Measurements from ENCODE around the gene SLC36A1. TPM values are rescaled to one million over a fixed set of nuclear protein-coding genes. Genes with fewer than 3 reads are reported as not detected.
"Not testable (repeated sequence)": the region's sequence is repeated elsewhere in the genome, so short reads cannot be mapped to it uniquely, and the experiment has no call there.

Gene SLC36A1
- total and polyA plus RNA-seq, 5 donors from 2014 or later: 0.59 to 5.4 (median 1.8) TPM

DNA sequence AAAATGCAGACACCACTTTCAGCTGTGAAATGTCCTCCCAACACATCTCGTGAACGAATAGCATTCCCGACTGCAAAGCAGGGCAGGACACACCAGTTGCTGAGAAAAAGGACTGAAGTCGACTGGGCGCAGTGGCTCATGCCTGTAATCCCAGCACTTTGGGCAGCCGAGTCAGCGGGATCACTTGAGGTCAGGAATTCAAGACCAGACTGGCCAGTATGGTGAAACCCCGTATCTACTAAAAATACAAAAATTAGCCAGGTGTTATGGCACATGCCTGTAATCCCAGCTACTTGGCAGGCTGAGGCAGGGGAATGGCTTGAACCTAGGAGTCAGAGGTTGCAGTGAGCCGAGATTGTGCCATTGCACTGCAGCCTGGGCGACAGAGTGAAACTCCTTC is 60.9 kb downstream of the SLC36A1 start:
- not testable (repeated sequence) for H3K27ac Mint-ChIP-seq; H3K4me3 ChIP-seq (ENCODE audit: low read depth, low read length); H3K4me1 Mint-ChIP-seq; ATAC-seq (ENCODE audit: low read depth in 2 of 2); H3K4me3 Mint-ChIP-seq; H3K27me3 ChIP-seq (ENCODE audit: control insufficient read depth, insufficient read depth, low read length); H3K4me1 ChIP-seq (ENCODE audit: control insufficient read depth, insufficient read depth, low read length, poor library complexity, severe bottlenecking); H3K27ac ChIP-seq (ENCODE audit: insufficient read depth, low read length, poor library complexity, severe bottlenecking); H3K36me3 ChIP-seq (ENCODE audit: control insufficient read depth, insufficient read depth, low read length); H3K36me3 Mint-ChIP-seq; H3K27me3 Mint-ChIP-seq; H3K9me3 Mint-ChIP-seq; DNase-seq; H3K9me3 ChIP-seq (ENCODE audit: control insufficient read depth in 2 of 2, low read length in 2 of 2)

DNA sequence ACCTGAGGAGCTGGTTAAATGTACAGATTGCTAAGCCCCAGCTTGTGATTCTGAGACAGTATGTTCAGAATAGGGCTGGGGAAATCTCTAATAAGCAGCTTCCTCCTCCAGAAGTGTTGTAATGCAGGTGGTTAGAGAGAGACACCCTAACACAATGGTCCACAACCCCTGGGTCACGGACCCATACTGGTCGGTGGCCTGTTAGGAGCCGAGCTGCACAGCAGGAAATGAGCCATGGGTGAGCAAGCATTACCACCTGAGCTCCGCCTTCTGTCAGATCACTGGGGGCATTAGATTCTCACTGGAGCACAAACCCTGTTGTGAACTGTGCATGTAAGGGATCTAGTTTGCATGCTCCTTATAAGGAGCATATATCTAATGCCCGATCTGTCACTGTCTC is 61.8 kb downstream of the SLC36A1 start:
- Histone ChIP-seq H3K9me3 (ENCODE audit: control insufficient read depth in 2 of 2, low read length in 2 of 2) (no peaks in the 10 kb centered on the region), H3K27me3 (ENCODE audit: control insufficient read depth, insufficient read depth, low read length) (no peaks in the 10 kb centered on the region), H3K4me3 (ENCODE audit: low read depth, low read length) (no peak overlapping the region), H3K27ac (ENCODE audit: insufficient read depth, low read length, poor library complexity, severe bottlenecking) (no peak overlapping the region), H3K36me3 (ENCODE audit: control insufficient read depth, insufficient read depth, low read length) (no peaks in the 10 kb centered on the region), H3K4me1 (ENCODE audit: control insufficient read depth, insufficient read depth, low read length, poor library complexity, severe bottlenecking) (no peaks in the 10 kb centered on the region)
- DNase-seq: no peak
- Mint-ChIP-seq H3K9me3 (no peaks in the 10 kb centered on the region), H3K27me3 (no peaks in the 10 kb centered on the region), H3K4me3 (no peak overlapping the region), H3K27ac (no peak overlapping the region), H3K36me3 (no peaks in the 10 kb centered on the region), H3K4me1 (no peaks in the 10 kb centered on the region)
- no peak for ATAC-seq (ENCODE audit: low read depth in 2 of 2)

DNA sequence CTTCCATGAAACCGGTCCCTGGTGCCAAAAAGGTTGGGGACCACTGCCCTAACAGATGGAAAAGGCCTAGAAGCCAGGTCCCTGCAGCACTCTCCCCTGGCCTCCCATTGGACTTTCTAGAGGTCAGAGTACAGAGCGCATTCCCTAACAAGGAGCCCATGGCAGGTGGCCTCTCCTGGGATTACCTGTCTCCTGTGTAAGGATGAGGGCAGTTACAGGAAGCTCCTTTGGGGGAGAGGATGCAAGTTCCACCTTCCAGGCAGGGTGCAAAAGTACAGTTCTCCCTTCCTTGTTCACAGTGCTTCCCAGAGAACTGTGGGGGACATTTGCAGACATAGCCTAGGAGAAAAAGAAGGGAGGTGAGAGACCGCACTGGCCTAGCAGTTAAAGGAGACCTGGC is 62.4 kb downstream of the SLC36A1 start:
- H3K9me3 Mint-ChIP-seq: no peaks in the 10 kb centered on the region
- ATAC-seq (ENCODE audit: low read depth in 2 of 2): no peak

DNA sequence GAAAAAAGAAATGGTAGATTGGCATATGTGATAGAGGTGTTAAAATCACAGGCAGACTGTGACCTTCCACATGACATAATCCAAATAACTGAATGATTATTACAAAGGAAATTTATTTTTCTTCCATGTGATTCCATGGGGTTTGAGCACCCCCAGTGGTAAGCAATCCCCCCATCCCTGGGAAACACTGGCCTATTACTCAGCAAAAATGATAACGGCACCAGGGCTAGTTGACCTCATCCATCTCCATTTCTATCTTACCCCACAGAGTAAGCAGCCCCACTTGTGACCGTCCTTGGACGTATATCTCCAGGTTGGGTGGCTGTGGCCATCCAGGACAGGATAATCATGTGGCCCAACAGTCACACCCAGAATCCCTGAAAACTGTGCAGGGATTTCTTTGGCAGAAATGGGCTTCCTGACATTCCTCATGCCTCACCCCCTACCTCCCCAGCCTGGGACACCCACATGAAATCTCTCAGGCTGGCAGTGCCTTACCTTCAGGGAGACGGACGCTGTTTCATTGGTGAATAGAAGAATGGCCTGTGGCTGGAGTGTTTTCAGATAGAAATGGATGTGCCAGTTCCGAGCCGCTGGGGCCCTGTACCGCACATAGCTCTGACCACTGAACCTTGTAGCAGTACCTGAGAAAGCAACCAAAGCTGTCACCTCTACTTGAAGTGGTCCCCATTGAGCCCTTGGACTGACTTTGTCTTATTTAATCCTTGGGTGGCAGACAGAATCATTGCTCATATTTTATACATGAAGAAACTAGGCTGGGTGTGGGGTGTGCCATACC is 69.9 kb downstream of the SLC36A1 start:
- Mint-ChIP-seq H3K27ac (no peak overlapping the region), H3K4me3 (no peak overlapping the region), H3K9me3 (no peaks in the 10 kb centered on the region), H3K4me1 (no peaks in the 10 kb centered on the region), H3K36me3 (no peaks in the 10 kb centered on the region), H3K27me3 (no peaks in the 10 kb centered on the region)
- Histone ChIP-seq H3K4me1 (ENCODE audit: control insufficient read depth, insufficient read depth, low read length, poor library complexity, severe bottlenecking) (no peaks in the 10 kb centered on the region), H3K4me3 (ENCODE audit: low read depth, low read length) (no peak overlapping the region), H3K27me3 (ENCODE audit: control insufficient read depth, insufficient read depth, low read length) (no peaks in the 10 kb centered on the region), H3K36me3 (ENCODE audit: control insufficient read depth, insufficient read depth, low read length) (no peaks in the 10 kb centered on the region), H3K27ac (ENCODE audit: insufficient read depth, low read length, poor library complexity, severe bottlenecking) (no peak overlapping the region), H3K9me3 (ENCODE audit: control insufficient read depth in 2 of 2, low read length in 2 of 2) (no peaks in the 10 kb centered on the region)
- no peak for DNase-seq
- no peak for ATAC-seq (ENCODE audit: low read depth in 2 of 2)

More for the DNA sequence above, 62.4 kb downstream of the SLC36A1 start:
- H3K9me3 ChIP-seq (ENCODE audit: control insufficient read depth in 2 of 2, low read length in 2 of 2): no peaks in the 10 kb centered on the region
- Mint-ChIP-seq H3K27me3 (no peaks in the 10 kb centered on the region), H3K4me3 (no peak overlapping the region), H3K27ac (no peak overlapping the region), H3K36me3 (no peaks in the 10 kb centered on the region), H3K4me1 (no peaks in the 10 kb centered on the region)
- H3K4me3 ChIP-seq (ENCODE audit: low read depth, low read length): no peak overlapping the region
- no peaks in the 10 kb centered on the region for H3K36me3 ChIP-seq (ENCODE audit: control insufficient read depth, insufficient read depth, low read length)
- H3K4me1 ChIP-seq (ENCODE audit: control insufficient read depth, insufficient read depth, low read length, poor library complexity, severe bottlenecking): no peaks in the 10 kb centered on the region
- H3K27me3 ChIP-seq (ENCODE audit: control insufficient read depth, insufficient read depth, low read length): no peaks in the 10 kb centered on the region
- H3K27ac ChIP-seq (ENCODE audit: insufficient read depth, low read length, poor library complexity, severe bottlenecking): no peak overlapping the region
- no peak for DNase-seq

DNA sequence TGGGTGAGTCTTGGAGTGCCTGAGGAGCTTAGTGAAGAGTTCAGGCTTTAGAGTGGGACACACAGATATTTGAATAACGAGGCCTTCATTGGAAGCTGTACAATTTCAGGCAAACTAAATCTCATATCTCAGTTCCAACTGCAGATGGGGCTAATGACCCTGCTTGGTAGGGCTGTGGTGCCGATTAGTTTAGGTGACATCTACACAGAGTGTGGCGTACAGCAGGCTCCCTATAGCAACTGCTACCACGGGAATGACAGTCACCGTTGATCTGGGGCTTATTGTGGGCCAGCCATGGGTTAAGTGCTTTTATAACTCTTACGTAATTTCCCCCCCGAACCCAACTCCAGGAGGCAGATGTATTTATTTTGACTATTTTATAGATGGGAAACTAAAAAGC is 72.9 kb downstream of the SLC36A1 start:
- ATAC-seq (ENCODE audit: low read depth in 2 of 2) (no peak), DNase-seq (peak in 1 of 3 donors; percentile 5)
- Histone ChIP-seq H3K27ac (ENCODE audit: insufficient read depth, low read length, poor library complexity, severe bottlenecking) (no peak overlapping the region), H3K9me3 (ENCODE audit: control insufficient read depth in 2 of 2, low read length in 2 of 2) (no peaks in the 10 kb centered on the region), H3K36me3 (ENCODE audit: control insufficient read depth, insufficient read depth, low read length) (no peaks in the 10 kb centered on the region), H3K27me3 (ENCODE audit: control insufficient read depth, insufficient read depth, low read length) (no peaks in the 10 kb centered on the region), H3K4me3 (ENCODE audit: low read depth, low read length) (no peak overlapping the region), H3K4me1 (ENCODE audit: control insufficient read depth, insufficient read depth, low read length, poor library complexity, severe bottlenecking) (no peaks in the 10 kb centered on the region)
- H3K27me3 Mint-ChIP-seq: no peaks in the 10 kb centered on the region
- H3K36me3 Mint-ChIP-seq: no peaks in the 10 kb centered on the region
- peaks cover 0 to 4% (median 0%) of the 10 kb centered on the region in 4 donors for H3K4me1 Mint-ChIP-seq
- no peaks in the 10 kb centered on the region for H3K9me3 Mint-ChIP-seq
- peak overlapping the region in 1 of 3 donors; percentile 28 for H3K27ac Mint-ChIP-seq
- H3K4me3 Mint-ChIP-seq: no peak overlapping the region

DNA sequence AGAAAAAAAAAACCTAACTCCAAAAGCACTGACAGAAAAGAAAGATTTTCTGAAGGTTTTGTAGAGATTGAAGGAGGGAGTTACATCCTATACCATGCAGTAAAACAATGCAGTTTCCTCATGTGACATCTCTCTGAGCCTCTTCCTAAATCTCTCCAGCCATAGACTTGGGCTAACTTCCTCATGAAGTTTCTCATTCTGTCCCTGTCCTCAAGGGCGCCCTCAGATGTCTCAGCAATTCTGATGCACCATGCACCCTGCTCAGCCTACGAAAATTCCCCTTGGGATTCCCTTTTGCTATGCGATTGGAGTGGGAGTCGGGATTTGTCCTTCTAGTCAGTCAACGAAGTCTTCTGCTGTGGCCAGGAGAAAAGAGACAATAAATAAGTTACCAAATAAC is 74.8 kb downstream of the SLC36A1 start:
- Mint-ChIP-seq H3K9me3 (no peaks in the 10 kb centered on the region), H3K4me1 (peaks cover 0 to 4% (median 0%) of the 10 kb centered on the region in 4 donors), H3K36me3 (no peaks in the 10 kb centered on the region), H3K27ac (no peak overlapping the region), H3K4me3 (no peak overlapping the region), H3K27me3 (no peaks in the 10 kb centered on the region)
- Histone ChIP-seq H3K9me3 (ENCODE audit: control insufficient read depth in 2 of 2, low read length in 2 of 2) (no peaks in the 10 kb centered on the region), H3K27ac (ENCODE audit: insufficient read depth, low read length, poor library complexity, severe bottlenecking) (no peak overlapping the region), H3K4me1 (ENCODE audit: control insufficient read depth, insufficient read depth, low read length, poor library complexity, severe bottlenecking) (no peaks in the 10 kb centered on the region), H3K4me3 (ENCODE audit: low read depth, low read length) (no peak overlapping the region), H3K36me3 (ENCODE audit: control insufficient read depth, insufficient read depth, low read length) (no peaks in the 10 kb centered on the region), H3K27me3 (ENCODE audit: control insufficient read depth, insufficient read depth, low read length) (no peaks in the 10 kb centered on the region)
- DNase-seq (no peak), ATAC-seq (ENCODE audit: low read depth in 2 of 2) (no peak)

DNA sequence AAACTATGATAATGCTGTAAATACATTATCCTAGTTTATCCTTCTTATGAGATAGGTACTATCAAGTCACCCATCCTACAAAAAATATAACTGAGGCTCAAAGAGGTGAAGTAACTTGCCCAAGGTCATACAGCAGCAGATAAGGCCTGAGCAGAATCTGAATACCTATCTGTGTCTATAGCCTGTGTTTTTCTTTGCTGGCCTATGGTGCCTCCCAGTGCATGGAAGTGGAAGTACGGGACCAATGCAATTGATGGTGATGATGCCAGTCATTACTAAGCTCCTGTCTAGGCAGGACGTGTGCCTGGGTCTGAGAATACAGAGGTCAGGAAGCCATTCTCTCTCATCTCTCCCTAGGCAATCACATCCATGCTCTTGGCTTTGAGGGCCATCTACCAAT is 75.9 kb downstream of the SLC36A1 start:
- no peak overlapping the region for H3K27ac Mint-ChIP-seq
- no peaks in the 10 kb centered on the region for H3K4me1 ChIP-seq (ENCODE audit: control insufficient read depth, insufficient read depth, low read length, poor library complexity, severe bottlenecking)
- DNase-seq (peak in 2 of 3 donors; percentile 22 to 63), ATAC-seq (ENCODE audit: low read depth in 2 of 2) (peak; percentile 53 to 54)
- no peak overlapping the region for H3K4me3 Mint-ChIP-seq
- H3K9me3 ChIP-seq (ENCODE audit: control insufficient read depth in 2 of 2, low read length in 2 of 2): no peaks in the 10 kb centered on the region
- H3K4me3 ChIP-seq (ENCODE audit: low read depth, low read length): no peak overlapping the region
- H3K27me3 Mint-ChIP-seq: no peaks in the 10 kb centered on the region
- H3K9me3 Mint-ChIP-seq: no peaks in the 10 kb centered on the region
- peaks cover 0 to 4% (median 0%) of the 10 kb centered on the region in 4 donors for H3K4me1 Mint-ChIP-seq
- H3K27me3 ChIP-seq (ENCODE audit: control insufficient read depth, insufficient read depth, low read length): no peaks in the 10 kb centered on the region
- H3K27ac ChIP-seq (ENCODE audit: insufficient read depth, low read length, poor library complexity, severe bottlenecking): no peak overlapping the region
- no peaks in the 10 kb centered on the region for H3K36me3 ChIP-seq (ENCODE audit: control insufficient read depth, insufficient read depth, low read length)
- H3K36me3 Mint-ChIP-seq: no peaks in the 10 kb centered on the region

DNA sequence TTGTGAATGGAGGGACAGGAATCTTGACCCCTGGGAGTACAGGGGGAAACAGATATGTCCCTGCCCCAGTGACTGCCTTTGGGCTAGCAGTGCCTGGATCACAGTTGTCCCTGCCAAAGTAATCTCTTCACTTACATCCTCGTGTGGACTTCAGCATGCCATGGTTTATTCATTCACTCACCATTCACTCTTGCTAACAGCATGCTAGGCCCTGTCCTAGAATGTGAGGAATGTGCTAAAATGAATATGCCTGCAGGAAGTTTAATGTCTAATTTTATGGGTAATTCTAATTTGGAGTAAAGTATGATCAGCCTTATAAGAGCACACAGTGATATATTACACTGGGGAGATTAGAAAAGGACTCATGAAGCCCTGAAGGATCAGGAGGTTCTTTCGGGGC is 80.8 kb downstream of the SLC36A1 start:
- Histone ChIP-seq H3K9me3 (ENCODE audit: control insufficient read depth in 2 of 2, low read length in 2 of 2) (no peaks in the 10 kb centered on the region), H3K4me1 (ENCODE audit: control insufficient read depth, insufficient read depth, low read length, poor library complexity, severe bottlenecking) (no peaks in the 10 kb centered on the region), H3K27me3 (ENCODE audit: control insufficient read depth, insufficient read depth, low read length) (no peaks in the 10 kb centered on the region), H3K27ac (ENCODE audit: insufficient read depth, low read length, poor library complexity, severe bottlenecking) (no peak overlapping the region), H3K4me3 (ENCODE audit: low read depth, low read length) (no peak overlapping the region), H3K36me3 (ENCODE audit: control insufficient read depth, insufficient read depth, low read length) (no peaks in the 10 kb centered on the region)
- no peaks in the 10 kb centered on the region for H3K4me1 Mint-ChIP-seq
- no peak overlapping the region for H3K4me3 Mint-ChIP-seq
- ATAC-seq (ENCODE audit: low read depth in 2 of 2) (no peak), DNase-seq (no peak)
- H3K36me3 Mint-ChIP-seq: no peaks in the 10 kb centered on the region
- no peaks in the 10 kb centered on the region for H3K9me3 Mint-ChIP-seq
- peaks cover 8% of the 10 kb centered on the region for H3K27me3 Mint-ChIP-seq
- H3K27ac Mint-ChIP-seq: no peak overlapping the region

Measured in CD4-positive, CD25-positive, alpha-beta regulatory T cell (primary cell).